ENCODE measurements around the gene SLITRK3.

DNA sequence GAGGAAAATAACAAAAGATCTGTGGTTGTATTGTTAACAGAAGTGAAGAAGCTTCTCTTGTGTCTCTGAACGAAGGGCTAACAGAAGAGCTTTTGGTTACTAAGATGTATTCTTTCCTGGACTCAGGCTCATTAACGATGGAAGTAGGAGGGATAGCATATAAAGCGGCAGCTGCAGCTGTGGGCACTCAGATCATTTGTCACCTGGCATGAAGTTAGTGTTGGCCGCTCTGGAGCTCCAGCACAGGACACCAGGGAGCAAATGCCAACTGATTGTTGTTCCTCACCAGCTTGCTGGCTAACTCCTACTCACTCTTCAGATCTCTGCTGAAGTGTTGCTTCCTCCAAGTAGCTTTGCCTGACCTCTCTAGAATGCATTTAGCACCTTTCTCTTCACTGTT lies 15.5 kb upstream of the SLITRK3 start:
- TF ChIP-seq, protein P1, sequence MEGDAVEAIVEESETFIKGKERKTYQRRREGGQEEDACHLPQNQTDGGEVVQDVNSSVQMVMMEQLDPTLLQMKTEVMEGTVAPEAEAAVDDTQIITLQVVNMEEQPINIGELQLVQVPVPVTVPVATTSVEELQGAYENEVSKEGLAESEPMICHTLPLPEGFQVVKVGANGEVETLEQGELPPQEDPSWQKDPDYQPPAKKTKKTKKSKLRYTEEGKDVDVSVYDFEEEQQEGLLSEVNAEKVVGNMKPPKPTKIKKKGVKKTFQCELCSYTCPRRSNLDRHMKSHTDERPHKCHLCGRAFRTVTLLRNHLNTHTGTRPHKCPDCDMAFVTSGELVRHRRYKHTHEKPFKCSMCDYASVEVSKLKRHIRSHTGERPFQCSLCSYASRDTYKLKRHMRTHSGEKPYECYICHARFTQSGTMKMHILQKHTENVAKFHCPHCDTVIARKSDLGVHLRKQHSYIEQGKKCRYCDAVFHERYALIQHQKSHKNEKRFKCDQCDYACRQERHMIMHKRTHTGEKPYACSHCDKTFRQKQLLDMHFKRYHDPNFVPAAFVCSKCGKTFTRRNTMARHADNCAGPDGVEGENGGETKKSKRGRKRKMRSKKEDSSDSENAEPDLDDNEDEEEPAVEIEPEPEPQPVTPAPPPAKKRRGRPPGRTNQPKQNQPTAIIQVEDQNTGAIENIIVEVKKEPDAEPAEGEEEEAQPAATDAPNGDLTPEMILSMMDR (IDR thresholded peaks at IDR 0.05) = no peak
- TF ChIP-seq POLR2A (IDR thresholded peaks at IDR 0.05) = no peak

Data from esophagus squamous epithelium (tissue), 4 donors.